Raji (cell line): Measurements from ENCODE around the gene NOS3.

Source experiments
- POLR2A ChIP-seq: IDR thresholded peaks from 2 replicates; pipeline ENCODE4 v1.6.1; 2011; ENCODE audit warnings: low read depth, low read length, control low read depth; ENCODE audit not compliant: insufficient read depth

The NOS3 gene

GRCh38 chr7:150990416-150991186, at the start of gene NOS3:
Gene NOS3, plus strand, starts transcription at chr7:150991017. Its CDS starts 2,787 bp downstream, at chr7:150993804.
- no peak for TF ChIP-seq POLR2A

- no peak for TF ChIP-seq POLR2A
Observed at GRCh38 chr7:150941351-150942000, 49.3 kb upstream of the NOS3 start.

- TF ChIP-seq POLR2A, result no peak
Observed at GRCh38 chr7:150942001-150942590, 48.7 kb upstream of the NOS3 start.

DNA sequence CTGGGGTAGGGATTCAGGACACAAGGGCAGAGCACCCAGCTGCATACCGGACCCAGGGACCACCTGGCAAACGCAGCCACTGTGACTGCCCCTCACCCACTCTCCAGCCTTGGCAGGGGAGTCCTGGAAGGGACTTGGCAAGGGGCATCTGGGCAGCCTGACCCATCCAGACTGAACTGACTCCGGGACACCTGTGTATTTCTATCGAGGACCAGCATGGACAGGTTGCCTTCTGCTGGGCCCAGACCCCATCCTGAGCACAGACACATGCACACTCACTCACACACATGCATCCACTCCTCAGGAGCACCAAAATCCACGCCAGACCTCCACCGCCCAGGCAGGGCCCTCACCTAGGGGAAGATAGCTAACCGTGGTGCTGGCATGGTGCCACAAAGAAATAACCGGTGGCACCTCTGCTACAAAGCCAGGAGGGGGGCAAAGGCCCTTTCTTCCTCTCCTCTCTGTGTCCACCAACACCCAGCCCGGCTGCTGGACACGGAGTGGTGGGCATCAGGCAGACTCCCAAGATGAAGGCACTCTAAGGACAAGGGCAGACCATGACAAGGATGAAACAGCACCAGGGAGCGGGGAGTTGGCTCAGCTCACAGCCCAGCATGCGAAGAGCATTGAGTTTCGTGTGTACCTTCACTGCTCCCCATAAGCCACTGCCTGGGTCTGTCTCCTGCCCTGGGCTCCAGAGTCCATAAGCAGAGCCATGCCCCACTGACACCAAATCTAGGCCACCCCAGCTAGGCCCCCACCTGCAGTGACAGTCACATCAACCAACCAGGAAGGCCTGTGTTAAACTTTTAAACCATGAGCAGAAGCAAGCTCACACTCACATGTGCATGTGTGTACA, 48.0 kb upstream of the NOS3 start:
- no peak for TF ChIP-seq POLR2A

DNA sequence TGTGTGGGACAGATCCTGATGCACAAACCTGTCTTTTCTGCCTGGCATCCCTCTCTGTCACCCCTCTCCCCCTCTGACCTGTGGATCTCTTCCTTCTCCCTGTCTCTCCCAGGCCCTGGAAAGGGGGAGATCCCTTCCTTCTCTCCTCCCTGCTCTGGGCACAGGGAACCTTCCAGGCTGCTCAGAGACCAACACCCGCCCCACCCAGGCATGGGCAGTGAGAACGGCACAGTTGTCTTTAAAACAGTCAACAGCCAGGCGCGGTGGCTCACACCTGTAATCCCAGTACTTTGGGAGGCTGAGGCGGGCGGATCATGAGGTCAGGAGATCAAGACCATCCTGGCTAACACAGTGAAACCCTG, 47.4 kb upstream of the NOS3 start:
- no peak for TF ChIP-seq POLR2A

- TF ChIP-seq POLR2A, result no peak
Observed at GRCh38 chr7:150944066-150945042, 46.5 kb upstream of the NOS3 start.

GRCh38 chr7:150945171-150945852, 45.5 kb upstream of the NOS3 start:
- no peak for TF ChIP-seq POLR2A

DNA sequence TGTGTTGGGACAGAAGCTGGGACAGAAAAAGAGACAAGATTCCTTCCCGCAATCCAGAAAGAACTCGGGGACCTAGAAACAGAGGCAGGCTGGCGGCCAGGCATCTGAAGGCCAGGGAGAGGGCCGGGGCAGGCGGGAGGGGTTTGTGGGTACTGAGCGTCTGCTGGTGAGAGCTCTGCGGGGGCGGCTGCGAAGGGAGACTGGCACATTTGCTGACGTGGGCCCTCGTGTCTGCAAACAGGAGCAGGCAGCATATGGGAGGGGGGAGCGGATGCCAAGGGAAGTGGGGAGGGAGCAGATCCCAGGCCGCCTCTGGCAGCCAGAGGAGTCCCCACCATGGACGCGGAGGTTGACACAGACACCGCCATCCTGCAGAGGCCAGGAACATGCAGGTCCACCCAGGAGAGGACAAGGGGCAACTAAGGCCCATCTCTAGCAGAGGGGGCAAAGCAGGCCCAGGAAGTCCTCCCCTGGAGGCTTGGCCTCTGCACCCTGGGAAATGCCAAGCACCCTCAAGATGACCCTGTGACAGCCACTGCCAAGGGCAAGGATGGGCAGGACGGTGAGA, 44.9 kb upstream of the NOS3 start:
- no peak for TF ChIP-seq POLR2A

DNA sequence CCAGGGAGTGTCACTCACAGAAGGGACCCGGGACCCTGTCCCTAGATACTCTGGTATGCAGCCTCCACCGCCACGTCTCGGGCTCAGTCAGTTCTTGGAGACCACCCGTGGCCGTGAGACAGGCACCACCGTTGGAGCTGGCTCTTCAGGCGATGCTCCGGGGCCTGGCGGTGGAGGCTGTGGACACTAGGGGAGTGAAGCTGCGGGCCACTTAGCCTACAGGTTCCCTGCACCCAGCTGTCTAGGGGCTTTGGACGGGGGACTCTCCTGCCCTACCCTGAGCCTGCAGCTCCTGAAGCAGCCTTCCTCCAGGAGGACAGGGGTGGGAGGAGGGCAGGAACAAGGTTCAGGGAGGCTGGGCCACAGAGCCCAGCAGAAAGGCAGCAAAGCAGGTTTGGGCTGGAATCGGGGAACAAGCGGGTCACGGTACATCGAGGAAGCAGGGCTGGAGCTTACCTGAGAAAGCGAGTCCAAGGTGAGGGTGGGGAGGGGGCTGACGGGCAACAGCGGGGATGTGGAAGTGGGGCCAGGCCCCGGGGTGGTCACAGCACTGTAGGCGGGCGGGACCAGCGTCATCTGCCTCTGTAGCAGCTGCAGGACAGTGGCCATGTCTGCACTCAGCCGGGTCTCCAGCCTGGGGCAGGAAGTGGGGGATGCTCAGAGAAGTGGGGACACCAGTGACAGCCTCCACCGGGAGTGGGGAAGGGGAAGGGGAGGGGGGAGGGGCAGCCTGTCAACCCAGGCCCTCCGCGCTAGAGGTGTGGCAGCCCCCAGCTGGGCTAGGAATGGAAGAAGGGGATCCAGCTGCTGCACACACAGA, 44.2 kb upstream of the NOS3 start:
- no peak for TF ChIP-seq POLR2A

DNA sequence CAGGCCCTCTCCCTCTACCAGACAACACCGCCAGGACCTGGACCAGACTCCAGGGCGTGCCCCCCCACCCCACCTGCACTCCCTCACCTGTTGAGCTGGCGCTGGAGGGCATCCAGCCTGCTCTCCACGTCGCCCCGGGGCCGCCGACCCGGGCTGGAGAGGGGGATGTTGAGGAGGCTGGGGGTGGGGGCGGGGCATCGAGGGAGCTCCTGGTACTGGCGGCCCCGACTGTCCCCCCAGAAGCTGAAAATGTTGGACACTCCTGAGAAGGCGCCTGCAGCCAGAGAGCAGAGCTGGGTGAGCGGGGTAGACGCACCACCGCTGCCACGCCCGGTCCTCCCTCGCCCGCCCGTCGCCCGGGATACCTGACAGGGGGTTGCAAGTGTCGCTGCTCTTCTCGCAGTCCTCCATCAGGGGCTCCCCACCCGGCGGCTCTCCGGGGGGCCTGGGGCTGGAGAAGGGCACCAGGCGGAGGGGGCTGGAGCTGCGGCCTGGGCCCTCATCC, 43.5 kb upstream of the NOS3 start:
- TF ChIP-seq POLR2A, result no peak

DNA sequence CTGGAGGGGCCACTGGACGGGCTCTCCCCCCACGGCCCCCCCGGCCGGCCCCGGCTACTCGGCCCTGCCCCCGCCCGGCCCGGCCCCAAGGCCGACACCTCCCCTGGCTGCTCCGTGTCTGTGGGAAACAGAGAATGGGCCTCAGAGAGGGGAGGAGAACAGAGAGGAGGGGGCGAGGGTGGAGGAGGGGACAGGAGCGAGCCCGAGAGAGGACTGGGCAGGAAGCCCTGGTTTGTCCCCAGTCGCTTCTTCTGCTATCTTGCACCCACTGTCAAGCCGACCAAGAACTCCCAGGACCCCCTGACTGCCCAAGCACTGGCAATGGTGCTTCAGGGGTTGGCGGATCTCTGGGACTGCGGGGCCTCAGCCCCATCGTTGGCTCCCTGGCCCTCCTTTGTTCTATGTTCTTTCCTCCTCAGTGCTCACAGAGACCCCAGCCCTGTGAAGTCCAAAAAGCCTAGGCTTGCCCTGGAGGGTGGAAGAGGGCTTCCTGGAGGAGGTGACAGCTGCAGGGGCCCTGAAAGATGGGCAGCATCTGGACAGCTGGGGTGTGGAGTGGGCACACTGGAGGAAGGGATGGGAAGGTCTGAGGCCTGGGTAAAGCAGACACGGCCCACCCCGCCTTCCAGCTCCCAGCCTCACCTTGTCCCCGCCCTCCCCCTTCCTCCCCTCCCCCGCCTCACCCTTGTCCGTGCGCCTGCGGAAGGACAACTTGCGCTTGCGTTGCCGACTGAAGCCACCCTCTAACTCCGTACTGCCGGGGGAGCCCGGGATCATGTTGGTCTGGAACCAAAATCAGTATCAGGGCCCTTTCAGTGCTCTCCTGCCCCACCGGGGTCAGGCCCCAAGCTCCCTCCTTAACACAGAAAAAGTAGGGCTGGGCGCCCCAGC, 42.8 kb upstream of the NOS3 start:
- TF ChIP-seq POLR2A, result no peak
